H1 (cell line): ENCODE results near the gene ARHGAP25. TPM values are rescaled to one million over a fixed set of nuclear protein-coding genes. Genes with fewer than 3 reads are reported as not detected.

ENCODE experiments used
- CTCF ChIA-PET: fragments of 300-600 bp; sonication (Branson Sonifier 250); formaldehyde crosslinking; loops from one replicate; lab custom pipeline; 2021; ENCODE audit not compliant: partially characterized antibody; lab: Charles Lee
- POLR2A ChIA-PET: fragments of 300-600 bp; sonication (Branson Sonifier 250); formaldehyde crosslinking; loops from one replicate; lab custom pipeline; 2021; ENCODE audit warnings: inconsistent platforms; ENCODE audit not compliant: partially characterized antibody; lab: Charles Lee
- DNase-seq, 2 experiments: peaks; one replicate each; pipeline versions ENCODE4 v3.0.0 to v3.0.0-alpha.2; 2010 to 2022; ENCODE audit warnings: low spot score in 2 of 2, low read depth in 1 of 2, mixed read lengths in 1 of 2
- FAIRE-seq: peaks from 2 replicates; lab custom pipeline; 2011; peaks lifted over from hg19 to GRCh38; lab: Jason Lieb, UNC
- H2AFZ ChIP-seq: 2 replicates; pipeline ENCODE4 v1.8.1; 2012; ENCODE audit warnings: low read length, inconsistent platforms
- H2AK5ac ChIP-seq: 2 replicates; pipeline ENCODE4 v1.6.1; 2013; ENCODE audit warnings: low read depth, low read length
- H2BK120ac ChIP-seq: replicated peaks from 2 replicates; pipeline ENCODE3; 2013; ENCODE audit warnings: low read depth, low read length, inconsistent platforms
- H2BK12ac ChIP-seq: 2 replicates; pipeline ENCODE4 v1.6.1; 2013; ENCODE audit warnings: low read depth, low read length
- H2BK15ac ChIP-seq: 2 replicates; pipeline ENCODE4 v1.6.1; 2013; ENCODE audit warnings: low read length
- H2BK20ac ChIP-seq: 2 replicates; pipeline ENCODE4 v1.6.1; 2013; ENCODE audit warnings: low read length
- H2BK5ac ChIP-seq: 2 replicates; pipeline ENCODE4 v1.6.1; 2013; ENCODE audit warnings: low read depth, low read length
- H3K14ac ChIP-seq: 2 replicates; pipeline ENCODE4 v1.6.1; 2013; ENCODE audit warnings: inconsistent platforms; ENCODE audit not compliant: insufficient read length
- H3K18ac ChIP-seq: 2 replicates; pipeline ENCODE4 v1.6.1; 2013; ENCODE audit warnings: low read length; ENCODE audit errors: extremely low read depth
- H3K23ac ChIP-seq: 2 replicates; pipeline ENCODE4 v1.6.1; 2013; ENCODE audit warnings: inconsistent platforms; ENCODE audit not compliant: insufficient read length
- H3K23me2 ChIP-seq: 2 replicates; pipeline ENCODE4 v1.6.1; 2013; ENCODE audit warnings: low read depth, low read length
- H3K27ac ChIP-seq: 2 replicates; pipeline ENCODE4 v1.6.1; 2011; ENCODE audit warnings: low read depth, low read length, inconsistent platforms
- H3K27me3 ChIP-seq, 4 experiments: replicated peaks in 1 of 4; 1 replicate in 1 of 4; 2 replicates in 3 of 4; pipeline versions ENCODE4 v1.6.1 to v1.8.1; 2011 to 2013; ENCODE audit warnings: low read length in 3 of 4, mild to moderate bottlenecking in 3 of 4, inconsistent platforms in 2 of 4, mixed read lengths in 2 of 4, moderate library complexity in 1 of 4; ENCODE audit not compliant: control insufficient read depth in 3 of 4, insufficient read depth in 3 of 4; ENCODE audit errors: extremely low read depth in 1 of 4
- H3K36me3 ChIP-seq, 4 experiments: 2 replicates each; pipeline versions ENCODE4 v1.6.1 to v1.8.1; 2011 to 2013; ENCODE audit warnings: mild to moderate bottlenecking in 4 of 4, low read length in 3 of 4, moderate library complexity in 2 of 4, control low read depth in 1 of 4, inconsistent platforms in 1 of 4; ENCODE audit not compliant: insufficient read depth in 4 of 4, control insufficient read depth in 2 of 4
- H3K4ac ChIP-seq: replicated peaks from 2 replicates; pipeline ENCODE3; 2013; ENCODE audit warnings: low read length, low read depth, mixed read lengths, inconsistent platforms; ENCODE audit not compliant: insufficient read length
- H3K4me1 ChIP-seq, 4 experiments: replicated peaks in 1 of 4; 1 replicate in 1 of 4; 2 replicates in 3 of 4; pipeline versions ENCODE4 v1.6.1 to v1.8.1; 2011 to 2013; ENCODE audit warnings: low read length in 3 of 4, inconsistent platforms in 2 of 4, mixed read lengths in 1 of 4; ENCODE audit not compliant: insufficient read depth in 4 of 4, control insufficient read depth in 3 of 4
- H3K4me2 ChIP-seq, 2 experiments: 2 replicates each; pipeline versions ENCODE4 v1.6.1 to v1.8.1; 2011 to 2013; ENCODE audit warnings: low read depth in 2 of 2, low read length in 2 of 2, control low read depth in 1 of 2, inconsistent platforms in 1 of 2, mild to moderate bottlenecking in 1 of 2; ENCODE audit not compliant: insufficient read depth in 1 of 2
- H3K4me3 ChIP-seq, 4 experiments: fragments of 200-600, 300-600 bp in 1 of 4; sonication (generic), shearing (Covaris generic), sonication (Bioruptor Twin) in 1 of 4; 2 replicates each; pipeline versions ENCODE4 v1.5.1 to v1.8.1; 2011 to 2016; ENCODE audit warnings: low read length in 4 of 4, low read depth in 3 of 4, control low read depth in 2 of 4, inconsistent platforms in 2 of 4, mild to moderate bottlenecking in 2 of 4, mixed read lengths in 1 of 4, moderate library complexity in 1 of 4; ENCODE audit not compliant: insufficient read depth in 2 of 4; ENCODE audit errors: extremely low read depth in 1 of 4
- H3K56ac ChIP-seq: replicated peaks from 2 replicates; pipeline ENCODE3; 2013; ENCODE audit warnings: low read depth, mild to moderate bottlenecking, mixed read lengths, low read length, inconsistent platforms; ENCODE audit not compliant: insufficient read length
- H3K79me1 ChIP-seq: 2 replicates; pipeline ENCODE4 v1.6.1; 2013; ENCODE audit warnings: low read depth, low read length, control low read depth
- H3K79me2 ChIP-seq, 2 experiments: 2 replicates each; pipeline versions ENCODE4 v1.6.1 to v1.8.1; 2012 to 2013; ENCODE audit warnings: low read length in 2 of 2, mild to moderate bottlenecking in 2 of 2, inconsistent platforms in 1 of 2; ENCODE audit not compliant: insufficient read depth in 2 of 2, control insufficient read depth in 1 of 2
- H3K9ac ChIP-seq, 4 experiments: replicated peaks in 1 of 4; 1 replicate in 1 of 4; 2 replicates in 3 of 4; pipeline versions ENCODE4 v1.6.1 to v1.8.1; 2011 to 2013; ENCODE audit warnings: low read depth in 3 of 4, low read length in 3 of 4, control low read depth in 2 of 4, mild to moderate bottlenecking in 2 of 4, moderate library complexity in 2 of 4, inconsistent platforms in 1 of 4; ENCODE audit errors: extremely low read depth in 1 of 4
- H3K9me3 ChIP-seq, 2 experiments: 2 replicates each; pipeline versions ENCODE4 v1.6.1 to v1.8.1; 2012 to 2013; ENCODE audit warnings: mild to moderate bottlenecking in 2 of 2, moderate library complexity in 2 of 2, control low read depth in 1 of 2, inconsistent platforms in 1 of 2, low read depth in 1 of 2, low read length in 1 of 2, mixed read lengths in 1 of 2; ENCODE audit not compliant: insufficient read depth in 2 of 2
- H4K20me1 ChIP-seq, 2 experiments: replicated peaks in 1 of 2; 2 replicates each; pipeline versions ENCODE3 to v1.8.1; 2011 to 2013; ENCODE audit warnings: inconsistent platforms in 2 of 2, low read length in 2 of 2, mild to moderate bottlenecking in 1 of 2; ENCODE audit not compliant: insufficient read depth in 2 of 2, control insufficient read depth in 1 of 2
- H4K5ac ChIP-seq: 2 replicates; pipeline ENCODE4 v1.6.1; 2013; ENCODE audit warnings: low read length, low read depth, mixed read lengths, inconsistent platforms; ENCODE audit not compliant: insufficient read length
- H4K8ac ChIP-seq: 2 replicates; pipeline ENCODE4 v1.8.0; 2013; ENCODE audit warnings: mild to moderate bottlenecking, moderate library complexity, low read length, inconsistent platforms; ENCODE audit not compliant: insufficient read depth; ENCODE audit errors: extremely low read depth
- H4K91ac ChIP-seq: replicated peaks from 2 replicates; pipeline ENCODE3; 2013; ENCODE audit warnings: low read length, mixed read lengths, inconsistent platforms; ENCODE audit not compliant: insufficient read length
- BACH1 ChIP-seq: IDR thresholded peaks from 2 replicates; pipeline ENCODE4 v1.6.1; 2012; ENCODE audit warnings: low read length, improper control_type of control experiment
- CHD2 ChIP-seq: IDR thresholded peaks from 2 replicates; pipeline ENCODE4 v1.6.1; 2012; ENCODE audit warnings: low read length, improper control_type of control experiment
- CREB1 ChIP-seq: IDR thresholded peaks from 2 replicates; pipeline ENCODE4 v1.6.1; 2012; ENCODE audit warnings: inconsistent platforms
- CTCF ChIP-seq, 3 experiments: IDR thresholded peaks; 1 replicate in 2 of 3; 2 replicates in 1 of 3; pipeline versions ENCODE4 v1.5.1 to v1.6.1; 2011; ENCODE audit warnings: low read length in 3 of 3, mild to moderate bottlenecking in 3 of 3, inconsistent platforms in 2 of 3, low read depth in 1 of 3, moderate library complexity in 1 of 3; ENCODE audit not compliant: insufficient read depth in 1 of 3; ENCODE audit errors: control extremely low read depth in 1 of 3
- EZH2 ChIP-seq: fragments of 200-600 bp; sonication (generic); IDR thresholded peaks from 2 replicates; pipeline ENCODE4 v1.7.1; 2012; ENCODE audit warnings: low read depth, mild to moderate bottlenecking, moderate library complexity, low read length, inconsistent platforms; ENCODE audit not compliant: severe bottlenecking
- KDM4A ChIP-seq: IDR thresholded peaks from one replicate; pipeline ENCODE4 v1.7.1; 2012; ENCODE audit warnings: low read depth, mild to moderate bottlenecking, moderate library complexity, low read length, inconsistent platforms; ENCODE audit not compliant: severe bottlenecking
- RBBP5 ChIP-seq: IDR thresholded peaks from 2 replicates; pipeline ENCODE4 v1.7.1; 2012; ENCODE audit warnings: low read depth, mild to moderate bottlenecking, inconsistent platforms, low read length, moderate library complexity, borderline replicate concordance
- SIN3A ChIP-seq, 2 experiments: IDR thresholded peaks in 1 of 2; conservative IDR thresholded peaks in 1 of 2; 2 replicates each; pipeline ENCODE4 v1.6.1; 2011 to 2012; ENCODE audit warnings: low read length in 2 of 2, improper control_type of control experiment in 1 of 2, low read depth in 1 of 2, mild to moderate bottlenecking in 1 of 2
- SIX5 ChIP-seq: IDR thresholded peaks from 2 replicates; pipeline ENCODE4 v1.6.1; 2011; ENCODE audit warnings: mild to moderate bottlenecking, low read depth, low read length
- SP2 ChIP-seq: IDR thresholded peaks from 2 replicates; pipeline ENCODE4 v1.6.1; 2012; ENCODE audit warnings: mild to moderate bottlenecking, low read length, inconsistent platforms
- TAF1 ChIP-seq: IDR thresholded peaks from 2 replicates; pipeline ENCODE4 v1.6.1; 2011; ENCODE audit warnings: mild to moderate bottlenecking, low read depth, low read length
- WGBS, 2 experiments: shearing (Covaris generic) in 1 of 2; methylation state at CpG; one replicate each; pipeline versions ENCODE4 v1.1.6 to v1.1.7; 2013 to 2015; ENCODE audit warnings: low lambda C conversion rate in 2 of 2, mixed read lengths in 2 of 2, inconsistent platforms in 1 of 2, low coverage in 1 of 2, missing lambda C conversion rate in 1 of 2; ENCODE audit not compliant: insufficient replicate concordance in 2 of 2, insufficient coverage in 1 of 2, insufficient read length in 1 of 2; ENCODE audit errors: extremely low coverage in 1 of 2, missing lambda C conversion rate in 1 of 2; 5-methylcytosine and 5-hydroxymethylcytosine counted together
- polyA plus RNA-seq, 7 experiments: library from polyadenylated mRNA; depleted of rRNA in 3 of 7; stranded (reverse) in 5 of 7; unstranded in 2 of 7; fragments of >200 nt in 5 of 7; fragments of 200-250 nt in 2 of 7; gene quantifications; 1 replicate in 5 of 7; 2 replicates in 1 of 7; 4 replicates in 1 of 7; pipeline versions ENCODE4 v1.2.1 to v1.2.3, GENCODE V29; 2011 to 2013; ENCODE audit warnings: missing spikeins in 2 of 7, mixed read lengths in 2 of 7
- total RNA-seq: library from RNA; stranded (reverse); fragmentation: NEBNext Ultra II Directional; extraction: Animal tissue kit (Norgen Biotek cat#: 25700); gene quantifications from 2 replicates; pipeline ENCODE4 v1.2.1, GENCODE V29; 2021

ARHGAP25 gene
- total and polyA plus RNA-seq, 2 of the 8 experiments (the other 6 are each of a cell fraction or from before 2014, with no cell fraction given), result 1.00 to 1.2 TPM

- no peak overlapping the region for H3K56ac ChIP-seq
- H2BK120ac ChIP-seq, result no peak overlapping the region
- H4K8ac ChIP-seq, result peak overlapping the region; percentile 29; the same call in 1 of the 2 replicates
- no peaks in the 10 kb centered on the region for H3K9me3 ChIP-seq
- no peak overlapping the region for H4K5ac ChIP-seq
- H3K36me3 ChIP-seq, result no peaks in the 10 kb centered on the region
- H3K14ac ChIP-seq, result no peak overlapping the region
- H3K79me1 ChIP-seq, result no peaks in the 10 kb centered on the region
- H3K27me3 ChIP-seq, result no peaks in the 10 kb centered on the region
- H2AK5ac ChIP-seq, result no peak overlapping the region
- no peak overlapping the region for H2BK5ac ChIP-seq
- H3K4me2 ChIP-seq, result no peak overlapping the region
- ChIA-PET POLR2A (no interaction called here), CTCF (interaction anchor here (1.0 to 2.2 kb wide), 3 partner anchors 10 to 64 kb away, joined by 4 to 9 read pairs (median 7); no protein-coding TSS in a partner anchor)
- H3K4me1 ChIP-seq, result no peaks in the 10 kb centered on the region
- FAIRE-seq (no peak), DNase-seq (no peak)
- no peak overlapping the region for H3K9ac ChIP-seq
- no peaks in the 10 kb centered on the region for H3K23me2 ChIP-seq
- WGBS, 2 experiments, result 91% methylated on average over 26 of the region's 31 CpGs; no CpG with 5 or more reads in 1 of the 2 experiments
- no peak overlapping the region for H3K4me3 ChIP-seq
- H3K18ac ChIP-seq, result no peak overlapping the region
- H3K27ac ChIP-seq, result no peak overlapping the region
- H2BK15ac ChIP-seq, result no peak overlapping the region
- no peaks in the 10 kb centered on the region for H4K20me1 ChIP-seq
- no peak overlapping the region for H3K4ac ChIP-seq
- H2AFZ ChIP-seq, result no peak overlapping the region
- no peak overlapping the region for H2BK12ac ChIP-seq
- H4K91ac ChIP-seq, result no peak overlapping the region
- H3K23ac ChIP-seq, result no peak overlapping the region
- H2BK20ac ChIP-seq, result no peak overlapping the region
- H3K79me2 ChIP-seq, result no peaks in the 10 kb centered on the region
- no peak for TF ChIP-seq CTCF (IDR thresholded peaks at IDR 0.05; ENCODE audit: control extremely low read depth in 1 of 3, insufficient read depth in 1 of 3, low read depth in 1 of 3, low read length in 3 of 3)
- no peak for TF ChIP-seq KDM4A
- TF ChIP-seq SP2, result no peak
- TF ChIP-seq SIN3A (conservative IDR thresholded peaks at IDR 0.05 in 1 of 2, IDR thresholded peaks at IDR 0.05 in 1 of 2; ENCODE audit: low read depth in 1 of 2, low read length in 2 of 2), result no peak
- TF ChIP-seq RBBP5, result no peak
- no peak for TF ChIP-seq TAF1
- TF ChIP-seq CREB1, result no peak
- no peak for TF ChIP-seq BACH1
- no peak for TF ChIP-seq SIX5
- TF ChIP-seq CHD2, result no peak
- no peak for TF ChIP-seq EZH2
Observed at GRCh38 chr2:68774569-68775271, 40.1 kb downstream of the ARHGAP25 start.
